Adrenal gland (tissue), 5 donors: ENCODE measurements around the gene ZSCAN16.

ENCODE experiments used
- CTCF ChIP-seq, 6 experiments: fragments of 450-650 bp in 4 of 6; fragments of 200-600 bp in 2 of 6; sonication (generic) in 1 of 6; IDR thresholded peaks; 1 replicate in 5 of 6; 2 replicates in 1 of 6; pipeline versions ENCODE4 v1.5.1 to v1.8.0; 2016 to 2021; ENCODE audit warnings: antibody characterized with exemption in 6 of 6, mild to moderate bottlenecking in 2 of 6, moderate library complexity in 1 of 6
- POLR2A ChIP-seq, 2 donors: fragments of 450-650 bp; IDR thresholded peaks; one replicate each; pipeline ENCODE4 v1.6.1; 2017; ENCODE audit warnings: antibody characterized with exemption in 2 of 2, mild to moderate bottlenecking in 2 of 2, moderate library complexity in 1 of 2
- donor health status: DM: no; HTN: no; CAD: no.

- TF ChIP-seq CTCF (IDR thresholded peaks at IDR 0.05) (no peak), POLR2A (IDR thresholded peaks at IDR 0.05) (no peak)
Observed at GRCh38 chr6:28118217-28118616, 6.2 kb upstream of the ZSCAN16 start.
